ENCODE measurements around the gene DDX25. TPM values are rescaled to one million over a fixed set of nuclear protein-coding genes. Genes with fewer than 3 reads are reported as not detected.

The DDX25 gene
- total RNA-seq, 2 donors from 2014 or later: 0.26 TPM; not detected in 1

GRCh38 chr11:125958872-125959400 is 54.6 kb downstream of the DDX25 start:
- WGBS, 2 donors: 83 to 90% methylated on average over 4 of the region's 4 CpGs
- intact Hi-C loops (cut with DNase I): no loop called here
- H3K4me3 ChIP-seq: no peak overlapping the region
- TF ChIP-seq POLR2A (IDR thresholded peaks at IDR 0.05): no peak
- TF ChIP-seq CTCF (IDR thresholded peaks at IDR 0.05): no peak
- no peak for DNase-seq
- no peak for ATAC-seq
- no peaks in the 10 kb centered on the region for H3K4me1 ChIP-seq
- no peak overlapping the region for H3K27ac ChIP-seq
- no peaks in the 10 kb centered on the region for H3K9me3 ChIP-seq
- no peaks in the 10 kb centered on the region for H3K36me3 ChIP-seq (replicated peaks in 1 of 2; ENCODE audit: insufficient read depth in 1 of 2, low read depth in 2 of 2)
- H3K27me3 ChIP-seq: no peaks in the 10 kb centered on the region

GRCh38 chr11:125959511-125959910 is 55.2 kb downstream of the DDX25 start:
- H3K27ac ChIP-seq: no peak overlapping the region
- no peaks in the 10 kb centered on the region for H3K9me3 ChIP-seq
- H3K4me3 ChIP-seq: no peak overlapping the region
- TF ChIP-seq CTCF (IDR thresholded peaks at IDR 0.05): no peak
- TF ChIP-seq POLR2A (IDR thresholded peaks at IDR 0.05): no peak
- H3K4me1 ChIP-seq: no peaks in the 10 kb centered on the region
- intact Hi-C loops (cut with DNase I): no loop called here
- no peak for ATAC-seq
- 89 to 90% methylated on average over 6 of the region's 6 CpGs for WGBS, 2 donors
- H3K27me3 ChIP-seq: no peaks in the 10 kb centered on the region
- DNase-seq: no peak
- no peaks in the 10 kb centered on the region for H3K36me3 ChIP-seq (replicated peaks in 1 of 2; ENCODE audit: insufficient read depth in 1 of 2, low read depth in 2 of 2)

GRCh38 chr11:125959931-125960330 is 55.6 kb downstream of the DDX25 start:
- Histone ChIP-seq H3K36me3 (replicated peaks in 1 of 2; ENCODE audit: insufficient read depth in 1 of 2, low read depth in 2 of 2) (no peaks in the 10 kb centered on the region), H3K27ac (no peak overlapping the region), H3K27me3 (no peaks in the 10 kb centered on the region), H3K4me3 (no peak overlapping the region), H3K9me3 (no peaks in the 10 kb centered on the region), H3K4me1 (no peaks in the 10 kb centered on the region)
- ATAC-seq: no peak
- TF ChIP-seq POLR2A (IDR thresholded peaks at IDR 0.05) (no peak), CTCF (IDR thresholded peaks at IDR 0.05) (no peak)
- DNase-seq: no peak
- WGBS, 2 donors: 81 to 89% methylated on average over 10 of the region's 10 CpGs
- intact Hi-C loops (cut with DNase I): no loop called here

- H3K4me1 ChIP-seq: no peaks in the 10 kb centered on the region
- no peak for DNase-seq
- no peak for TF ChIP-seq CTCF (IDR thresholded peaks at IDR 0.05)
- TF ChIP-seq POLR2A (IDR thresholded peaks at IDR 0.05): no peak
- WGBS, 2 donors: 72 to 80% methylated on average over 6 of the region's 6 CpGs
- no peak overlapping the region for H3K4me3 ChIP-seq
- H3K36me3 ChIP-seq (replicated peaks in 1 of 2; ENCODE audit: insufficient read depth in 1 of 2, low read depth in 2 of 2): no peaks in the 10 kb centered on the region
- no peak overlapping the region for H3K27ac ChIP-seq
- no peaks in the 10 kb centered on the region for H3K27me3 ChIP-seq
- intact Hi-C loops (cut with DNase I): no loop called here
- no peak for ATAC-seq
- H3K9me3 ChIP-seq: no peaks in the 10 kb centered on the region
Observed at GRCh38 chr11:125960771-125961170, 56.5 kb downstream of the DDX25 start.

GRCh38 chr11:125967515-125967914 is 63.2 kb downstream of the DDX25 start:
- intact Hi-C loops (cut with DNase I): no loop called here
- no peak for DNase-seq
- Histone ChIP-seq H3K36me3 (replicated peaks in 1 of 2; ENCODE audit: insufficient read depth in 1 of 2, low read depth in 2 of 2) (no peaks in the 10 kb centered on the region), H3K27me3 (no peaks in the 10 kb centered on the region), H3K27ac (no peak overlapping the region), H3K9me3 (no peaks in the 10 kb centered on the region), H3K4me3 (no peak overlapping the region), H3K4me1 (no peaks in the 10 kb centered on the region)
- no peak for TF ChIP-seq CTCF (IDR thresholded peaks at IDR 0.05)
- no peak for TF ChIP-seq POLR2A (IDR thresholded peaks at IDR 0.05)
- WGBS, 2 donors: 90 to 94% methylated on average over 4 of the region's 4 CpGs
- no peak for ATAC-seq

Data from body of pancreas (tissue), 4 donors.